DMS153 (cell line): Measurements from ENCODE around the gene CLDN6.

Source experiments
- DNase-seq: peaks from one replicate; lab custom pipeline; 2025; lab: John Stamatoyannopoulos, UW

The CLDN6 gene

DNA sequence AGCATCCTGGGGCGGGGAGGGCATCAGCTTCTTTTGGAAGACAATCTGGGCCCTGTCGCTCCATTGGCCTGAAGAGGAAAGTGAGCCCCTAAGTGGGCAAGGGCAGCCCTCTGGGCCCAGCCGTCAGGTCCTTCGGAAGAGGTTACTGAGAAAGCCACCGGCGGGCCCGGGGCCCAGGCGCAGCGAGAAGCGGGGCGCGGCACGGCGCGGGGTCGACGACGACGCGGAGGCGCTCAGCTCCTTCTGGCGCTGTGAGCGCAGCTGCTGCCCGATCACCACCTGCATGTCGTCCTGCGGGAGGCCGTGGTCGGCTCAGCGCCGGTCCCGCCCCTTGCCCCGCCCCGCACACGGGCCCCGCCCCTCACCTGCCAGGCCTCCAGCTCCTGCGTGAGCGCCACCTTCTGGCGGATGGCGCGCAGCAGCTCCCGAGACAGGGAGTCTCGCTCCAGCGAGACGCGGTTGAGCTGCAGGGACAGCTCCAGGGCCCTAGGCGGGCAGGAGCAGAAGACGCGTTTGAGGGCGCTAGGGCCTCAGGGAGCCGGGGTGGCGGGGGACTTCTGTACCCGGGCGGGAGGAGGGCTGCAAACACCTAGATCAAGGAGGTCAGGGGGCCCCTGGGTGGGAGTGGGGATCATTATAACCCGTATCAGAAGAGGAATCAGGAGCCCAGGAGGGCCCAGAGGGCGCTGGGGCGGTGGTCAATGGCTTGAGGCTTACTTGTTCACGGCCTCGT, 10.2 kb upstream of the CLDN6 start:
- DNase-seq = peak; percentile 68

GRCh38 chr16:3027489-3027795, 9.5 kb upstream of the CLDN6 start:
- no peak for DNase-seq

- DNase-seq = no peak
These were observed 8.9 kb upstream of the CLDN6 start for GRCh38 chr16:3026609-3027488.

- DNase-seq = no peak
These were observed 8.0 kb upstream of the CLDN6 start for GRCh38 chr16:3026003-3026378.

DNA sequence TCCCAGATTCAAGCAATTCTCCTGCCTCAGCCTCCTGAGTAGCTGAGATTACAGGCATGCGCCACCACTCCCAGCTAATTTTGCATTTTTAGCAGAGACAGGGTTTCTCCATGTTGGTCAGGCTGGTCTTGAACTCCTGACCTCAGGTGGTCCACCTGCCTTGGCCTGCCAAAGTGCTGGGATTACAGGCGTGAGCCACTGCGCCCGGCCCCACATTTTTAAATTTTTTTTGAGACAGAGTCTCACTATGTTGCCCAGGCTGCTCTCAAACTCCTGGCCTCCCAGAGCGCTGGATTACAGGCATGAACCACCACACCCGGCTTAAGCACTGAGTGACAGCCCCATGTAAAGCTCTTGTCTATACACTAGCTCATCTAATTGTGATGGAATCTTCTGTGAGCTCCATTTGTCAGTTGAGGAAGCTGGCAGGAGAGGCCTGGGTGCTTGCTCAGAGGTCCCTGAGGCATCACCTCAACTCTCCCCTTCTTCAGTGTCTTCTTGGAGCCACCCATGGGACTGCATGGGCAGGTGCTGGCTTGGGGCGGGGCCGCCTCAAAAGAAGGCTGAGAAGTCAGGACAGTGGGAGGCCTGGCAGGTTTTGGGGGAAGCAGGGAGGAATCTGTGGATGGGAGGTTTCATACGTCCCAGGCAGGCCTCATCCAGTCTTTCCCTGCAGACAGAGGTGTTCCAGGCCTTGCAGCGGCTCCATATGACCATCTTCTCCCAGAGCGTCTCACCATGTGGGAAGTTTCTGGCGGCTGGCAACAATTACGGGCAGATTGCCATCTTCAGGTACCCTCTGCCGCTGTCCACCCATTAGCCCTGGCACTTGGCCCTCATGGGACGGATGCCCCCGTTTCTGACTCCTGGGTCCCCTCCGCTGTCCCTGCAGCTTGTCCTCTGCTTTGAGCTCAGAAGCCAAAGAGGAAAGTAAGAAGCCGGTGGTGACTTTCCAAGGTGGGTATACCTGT, 7.3 kb upstream of the CLDN6 start:
- DNase-seq = no peak

- DNase-seq = peak; percentile 94
These were observed 5.9 kb upstream of the CLDN6 start, which contains the start of the genes HCFC1R1 and THOC6 for GRCh38 chr16:3023669-3024478. Gene HCFC1R1, minus strand, starts transcription at chr16:3023942. Its CDS starts 1 bp downstream, at chr16:3023941. Gene THOC6, plus strand, starts transcription at chr16:3024035. Its CDS starts 292 bp downstream, at chr16:3024327.

DNA sequence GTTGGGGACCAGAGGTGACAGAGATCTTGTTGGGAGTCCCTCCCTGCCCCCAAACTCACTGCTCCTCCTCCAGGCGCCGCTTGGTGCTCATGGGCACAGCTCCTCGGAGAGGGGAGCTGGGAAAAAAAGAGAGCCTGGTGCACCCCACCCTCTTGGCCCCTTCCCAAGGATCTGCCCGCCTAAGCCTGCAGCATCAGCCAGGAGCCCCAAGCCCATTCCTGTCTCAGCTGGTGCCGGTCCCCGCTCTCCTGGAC, 5.4 kb upstream of the CLDN6 start:
- DNase-seq = no peak

DNA sequence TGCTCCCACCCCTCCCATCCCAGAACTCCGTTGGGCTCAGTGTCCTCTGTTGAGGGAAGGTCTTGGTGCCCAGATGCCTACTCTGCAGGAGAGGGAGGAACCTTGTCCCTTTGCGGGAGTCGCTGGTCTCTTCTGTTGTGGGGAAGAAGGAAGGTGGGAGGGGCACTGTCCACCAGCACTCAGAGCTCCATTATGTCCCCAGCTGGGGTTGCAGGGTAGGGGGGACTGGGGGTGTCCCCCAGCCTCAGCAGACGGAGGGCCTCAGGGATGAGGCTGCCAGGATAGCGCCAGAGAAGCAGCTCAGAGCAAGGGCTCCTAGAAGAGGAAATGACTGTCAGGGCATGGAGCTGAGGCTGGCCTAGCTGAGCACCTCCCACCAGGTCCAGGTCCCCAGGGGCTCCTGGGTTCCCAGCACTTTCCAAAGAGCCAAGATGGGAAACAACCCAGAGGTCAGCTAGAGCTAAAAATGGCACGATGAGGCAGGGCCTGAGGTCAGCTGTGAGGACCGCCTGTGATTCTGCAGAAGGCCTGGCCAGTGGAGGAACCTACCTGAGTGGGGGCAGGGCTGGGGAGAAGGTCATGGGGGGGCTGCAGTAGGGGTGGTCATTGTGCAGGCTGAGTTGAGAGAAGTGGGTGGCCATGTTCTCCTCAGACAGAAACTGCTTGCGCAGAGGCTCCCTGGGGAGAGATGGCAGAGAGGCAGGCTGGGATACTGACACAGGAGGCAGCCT, 4.9 kb upstream of the CLDN6 start:
- no peak for DNase-seq

- no peak for DNase-seq
These were observed 4.3 kb upstream of the CLDN6 start for GRCh38 chr16:3022208-3022683.

DNA sequence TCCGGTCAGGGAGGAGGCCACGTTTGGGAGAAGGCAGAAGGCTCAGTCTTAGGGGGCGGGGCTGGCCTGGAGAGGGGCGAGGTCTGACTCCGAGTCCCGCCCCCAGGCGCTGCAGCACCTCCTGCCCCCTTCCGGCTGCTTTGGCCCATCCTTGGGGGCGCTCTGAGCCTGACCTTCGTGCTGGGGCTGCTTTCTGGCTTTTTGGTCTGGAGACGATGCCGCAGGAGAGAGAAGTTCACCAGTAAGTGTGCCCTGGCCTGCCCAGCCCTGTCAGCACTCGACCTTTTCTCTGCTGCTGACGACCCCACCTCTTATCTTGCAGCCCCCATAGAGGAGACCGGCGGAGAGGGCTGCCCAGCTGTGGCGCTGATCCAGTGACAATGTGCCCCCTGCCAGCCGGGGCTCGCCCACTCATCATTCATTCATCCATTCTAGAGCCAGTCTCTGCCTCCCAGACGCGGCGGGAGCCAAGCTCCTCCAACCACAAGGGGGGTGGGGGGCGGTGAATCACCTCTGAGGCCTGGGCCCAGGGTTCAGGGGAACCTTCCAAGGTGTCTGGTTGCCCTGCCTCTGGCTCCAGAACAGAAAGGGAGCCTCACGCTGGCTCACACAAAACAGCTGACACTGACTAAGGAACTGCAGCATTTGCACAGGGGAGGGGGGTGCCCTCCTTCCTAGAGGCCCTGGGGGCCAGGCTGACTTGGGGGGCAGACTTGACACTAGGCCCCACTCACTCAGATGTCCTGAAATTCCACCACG, 3.6 kb upstream of the CLDN6 start:
- no peak for DNase-seq

DNA sequence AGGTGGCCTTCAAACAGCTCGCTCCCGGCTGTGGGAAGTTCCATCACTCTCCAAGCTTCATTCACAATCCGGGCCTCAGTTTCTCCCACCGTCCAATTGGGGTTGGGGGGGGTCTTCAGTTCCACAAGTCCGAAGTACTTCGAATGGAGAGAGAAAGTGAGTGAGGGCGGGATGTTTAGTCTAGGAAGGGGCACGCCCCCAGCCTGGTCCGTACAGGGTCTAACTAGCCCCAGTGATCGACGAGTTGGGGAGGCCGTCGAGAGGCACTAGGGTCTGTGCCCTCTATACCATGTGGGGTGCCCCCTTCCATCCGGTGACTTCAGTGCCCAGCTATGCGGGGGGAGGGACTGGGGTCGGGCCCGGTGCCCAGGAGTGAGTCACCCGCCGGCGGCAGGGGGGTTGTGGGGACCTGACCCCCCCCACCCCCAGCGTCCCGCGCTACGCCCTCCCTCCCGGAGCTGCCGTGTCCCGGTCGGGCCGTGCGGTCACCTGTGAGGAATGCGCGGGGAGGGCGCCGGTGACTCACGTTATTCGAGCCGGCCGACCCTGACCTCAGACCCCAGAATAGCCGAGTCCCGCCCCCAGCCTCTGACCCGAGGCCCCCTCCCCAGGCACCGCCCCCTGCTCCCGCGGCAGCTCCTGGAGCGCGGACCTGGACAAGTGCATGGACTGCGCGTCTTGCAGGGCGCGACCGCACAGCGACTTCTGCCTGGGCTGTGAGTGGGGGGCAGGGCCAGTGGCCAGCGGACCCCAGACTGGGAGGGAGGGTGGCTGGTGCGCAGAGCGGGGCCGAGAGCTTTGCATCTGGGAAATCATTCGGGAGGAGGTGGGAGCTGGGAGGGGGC, 2.8 kb upstream of the CLDN6 start:
- no peak for DNase-seq

- peak; percentile 8 for DNase-seq
These were observed 2.2 kb upstream of the CLDN6 start, which contains the start of gene TNFRSF12A for GRCh38 chr16:3020247-3020603. Gene TNFRSF12A, plus strand, starts transcription at chr16:3020368. Its CDS starts 30 bp downstream, at chr16:3020398.

GRCh38 chr16:3019594-3020246, 1.7 kb upstream of the CLDN6 start:
- DNase-seq = no peak

GRCh38 chr16:3017344-3017743, 639 bp downstream of the CLDN6 start:
- DNase-seq = no peak

DNA sequence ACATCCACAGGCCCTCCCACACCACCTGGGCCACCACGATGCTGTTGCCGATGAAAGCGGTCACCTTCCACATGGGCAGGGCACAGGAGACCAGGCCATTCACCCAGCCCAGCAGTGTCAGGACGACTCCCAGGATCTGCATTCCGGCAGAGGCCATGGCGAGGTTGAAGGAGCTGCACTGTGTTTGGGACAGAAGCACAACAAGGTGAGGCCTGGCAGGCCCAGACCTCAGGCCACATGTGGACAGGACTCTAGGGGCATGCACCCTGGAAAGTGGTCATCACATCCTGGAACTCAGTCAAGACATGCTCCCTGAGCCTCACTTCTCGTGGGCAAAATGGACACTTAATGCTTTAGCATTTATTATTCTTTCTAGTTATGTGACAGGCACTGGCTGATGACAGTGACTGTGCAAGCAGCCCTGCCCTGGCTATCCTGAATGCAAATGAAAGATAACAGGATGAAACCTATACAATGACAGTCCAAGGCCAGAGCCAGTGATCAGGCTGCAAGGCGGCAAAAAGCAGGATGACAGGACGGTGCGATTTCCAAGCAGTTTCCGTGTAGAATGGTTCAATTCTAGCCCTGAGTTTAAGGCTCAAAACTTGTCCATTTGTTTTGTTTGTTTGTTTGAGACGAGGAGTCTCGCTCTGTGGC, 2.0 kb downstream of the CLDN6 start:
- no peak for DNase-seq

DNA sequence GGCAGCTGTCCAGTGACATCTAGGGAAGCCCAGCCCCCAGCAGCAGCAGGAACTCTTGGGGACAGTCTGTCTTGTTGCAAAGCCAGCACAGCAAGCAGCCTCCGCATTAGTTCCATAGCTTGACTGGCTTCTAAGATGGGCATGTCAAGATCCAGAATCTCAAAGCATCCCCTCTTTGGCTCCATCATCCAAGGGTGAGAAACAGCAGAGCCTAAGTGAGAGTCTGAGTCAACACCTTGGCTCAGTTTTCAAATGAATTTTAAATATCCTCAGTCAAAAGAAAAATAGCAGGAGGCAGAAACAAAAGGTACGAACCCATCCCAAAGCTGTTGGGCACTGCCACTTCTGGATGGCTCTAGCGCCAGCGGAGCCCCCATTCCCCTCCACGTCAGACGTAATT, 3.0 kb downstream of the CLDN6 start:
- no peak for DNase-seq

DNA sequence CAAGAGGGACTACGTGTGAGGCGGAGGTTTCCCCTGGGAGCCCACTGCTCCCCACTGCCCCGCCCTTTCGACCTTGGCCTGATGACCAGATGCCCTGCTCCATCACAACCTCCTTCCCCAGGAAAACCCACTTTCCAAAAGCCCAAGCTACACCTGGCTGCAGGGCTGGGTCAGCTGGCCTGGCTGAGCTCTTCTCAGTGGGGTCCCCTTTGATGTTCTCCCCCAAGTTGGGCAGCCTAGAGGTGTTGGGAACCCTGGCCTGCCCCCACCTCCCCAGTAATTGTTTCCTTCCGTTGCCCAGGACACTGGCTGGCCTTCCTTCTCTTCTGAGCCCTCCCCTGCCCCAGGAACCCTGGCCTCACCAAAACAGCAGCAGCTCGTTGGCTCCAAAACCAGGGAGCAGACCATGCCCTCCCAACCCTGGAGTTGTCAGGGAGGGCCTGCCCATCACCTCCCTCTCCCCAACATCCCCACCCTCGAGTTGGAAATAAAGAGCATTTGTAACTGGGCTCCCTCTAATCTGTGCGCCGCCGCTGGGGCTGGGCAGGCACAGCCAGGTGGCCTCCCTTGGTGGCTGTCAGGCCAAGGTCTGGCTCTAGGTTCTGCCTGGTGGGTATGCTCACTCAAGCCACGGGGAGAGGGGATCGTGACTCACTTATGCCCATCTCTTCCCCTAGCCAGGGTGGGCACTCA, 3.8 kb downstream of the CLDN6 start:
- DNase-seq = no peak
